Prostate gland (tissue), 2 donors: ENCODE measurements around the gene SMARCA4. TPM values are rescaled to one million over a fixed set of nuclear protein-coding genes. Genes with fewer than 3 reads are reported as not detected.

ENCODE experiments used
- DNase-seq: peaks from one replicate; pipeline ENCODE4 v3.0.0-alpha.2; 2019; ENCODE audit warnings: low spot score
- H3K27ac ChIP-seq, 2 donors: fragments of 200-600 bp; sonication (generic); 2 replicates each; pipeline ENCODE4 v1.5.1; 2017 to 2019
- H3K27me3 ChIP-seq: fragments of 200-600 bp; sonication (generic); replicated peaks from 2 replicates; pipeline ENCODE4 v1.5.1; 2019; ENCODE audit not compliant: insufficient read depth
- H3K36me3 ChIP-seq, 2 donors: fragments of 200-600 bp; sonication (generic); 1 replicate in 1 of 2; 2 replicates in 1 of 2; pipeline versions ENCODE4 v1.5.1 to v1.8.1; 2017 to 2019
- H3K4me1 ChIP-seq: fragments of 200-600 bp; sonication (generic); replicated peaks from 2 replicates; pipeline ENCODE4 v1.5.1; 2019
- H3K4me3 ChIP-seq, 2 donors: fragments of 200-600 bp; sonication (generic); 2 replicates each; pipeline ENCODE4 v1.5.1; 2017 to 2019
- H3K9me3 ChIP-seq: fragments of 200-600 bp; sonication (generic); 2 replicates; pipeline ENCODE4 v1.5.1; 2017
- POLR2A ChIP-seq: fragments of 450-650 bp; IDR thresholded peaks from one replicate; pipeline ENCODE4 v1.6.1; 2016; ENCODE audit warnings: antibody characterized with exemption, mild to moderate bottlenecking
- POLR2AphosphoS5 ChIP-seq: sonication (generic); formaldehyde crosslinking; IDR thresholded peaks from one replicate; pipeline ENCODE4 v1.6.1; 2017; ENCODE audit warnings: antibody characterized with exemption
- WGBS: methylation state at CpG from one replicate; pipeline ENCODE4 v1.1.5; 2018; 5-methylcytosine and 5-hydroxymethylcytosine counted together
- intact Hi-C: fragments of 100-400 bp; cut with DNase I; formaldehyde crosslinking; loops from one replicate; pipeline ENCODE4 v1.14.2; 2022
- total RNA-seq, 2 donors: library from RNA; depleted of rRNA; stranded (reverse); fragments of >200 nt; gene quantifications; one replicate each; pipeline ENCODE4 v1.1.0, GENCODE V29; 2016
- TF ChIP-seq, protein P1 (sequence below), 4 experiments: fragments of 200-600 bp in 2 of 4; fragments of 450-650 bp in 2 of 4; sonication (generic) in 2 of 4; IDR thresholded peaks; 1 replicate in 3 of 4; 2 replicates in 1 of 4; pipeline ENCODE4 v1.5.1; 2016 to 2019; ENCODE audit warnings: antibody characterized with exemption in 4 of 4, mild to moderate bottlenecking in 2 of 4, moderate library complexity in 2 of 4

Gene SMARCA4
- total RNA-seq, 2 donors from 2014 or later = 98.5 to 152 TPM

GRCh38 chr19:10915130-10916091 lies 45.4 kb upstream of the SMARCA4 start:
- intact Hi-C loops = no loop called here
- no peak overlapping the region for H3K27ac ChIP-seq
- H3K27me3 ChIP-seq = no peaks in the 10 kb centered on the region
- H3K36me3 ChIP-seq = peaks cover 7 to 10% of the 10 kb centered on the region in 2 donors
- 87% methylated on average over 18 of the region's 19 CpGs for WGBS
- H3K4me1 ChIP-seq = no peaks in the 10 kb centered on the region
- DNase-seq = no peak
- no peak overlapping the region for H3K4me3 ChIP-seq
- TF ChIP-seq POLR2AphosphoS5 (no peak), POLR2A (no peak)
- TF ChIP-seq, protein P1, sequence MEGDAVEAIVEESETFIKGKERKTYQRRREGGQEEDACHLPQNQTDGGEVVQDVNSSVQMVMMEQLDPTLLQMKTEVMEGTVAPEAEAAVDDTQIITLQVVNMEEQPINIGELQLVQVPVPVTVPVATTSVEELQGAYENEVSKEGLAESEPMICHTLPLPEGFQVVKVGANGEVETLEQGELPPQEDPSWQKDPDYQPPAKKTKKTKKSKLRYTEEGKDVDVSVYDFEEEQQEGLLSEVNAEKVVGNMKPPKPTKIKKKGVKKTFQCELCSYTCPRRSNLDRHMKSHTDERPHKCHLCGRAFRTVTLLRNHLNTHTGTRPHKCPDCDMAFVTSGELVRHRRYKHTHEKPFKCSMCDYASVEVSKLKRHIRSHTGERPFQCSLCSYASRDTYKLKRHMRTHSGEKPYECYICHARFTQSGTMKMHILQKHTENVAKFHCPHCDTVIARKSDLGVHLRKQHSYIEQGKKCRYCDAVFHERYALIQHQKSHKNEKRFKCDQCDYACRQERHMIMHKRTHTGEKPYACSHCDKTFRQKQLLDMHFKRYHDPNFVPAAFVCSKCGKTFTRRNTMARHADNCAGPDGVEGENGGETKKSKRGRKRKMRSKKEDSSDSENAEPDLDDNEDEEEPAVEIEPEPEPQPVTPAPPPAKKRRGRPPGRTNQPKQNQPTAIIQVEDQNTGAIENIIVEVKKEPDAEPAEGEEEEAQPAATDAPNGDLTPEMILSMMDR (IDR thresholded peaks at IDR 0.05) = no peak
- no peaks in the 10 kb centered on the region for H3K9me3 ChIP-seq

DNA sequence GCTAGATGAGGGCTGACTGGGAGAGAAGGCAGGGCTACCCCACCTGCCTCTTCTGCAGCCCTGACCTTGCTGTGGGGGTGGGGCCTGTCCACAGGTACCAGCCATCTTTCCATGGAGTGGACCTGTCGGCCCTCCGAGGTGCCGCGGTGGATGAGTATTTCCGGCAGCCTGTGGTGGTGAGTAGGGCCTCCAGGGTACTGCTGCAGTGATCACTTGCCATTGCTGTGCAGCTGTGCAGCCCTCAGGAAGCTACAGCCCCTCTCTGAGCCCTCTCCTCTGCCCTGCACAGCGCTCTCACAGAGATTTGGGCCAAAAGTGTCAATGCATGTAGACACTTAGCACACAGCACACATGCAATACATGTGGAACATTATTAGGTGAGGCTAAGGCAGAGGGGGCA lies 44.2 kb upstream of the SMARCA4 start:
- H3K36me3 ChIP-seq = peaks cover 7 to 20% of the 10 kb centered on the region in 2 donors
- no peak for DNase-seq
- no peaks in the 10 kb centered on the region for H3K4me1 ChIP-seq
- TF ChIP-seq POLR2A (no peak), POLR2AphosphoS5 (no peak)
- TF ChIP-seq, protein P1 (IDR thresholded peaks at IDR 0.05) = no peak
- no peaks in the 10 kb centered on the region for H3K9me3 ChIP-seq
- H3K4me3 ChIP-seq = no peak overlapping the region
- WGBS = 97% methylated on average over 6 of the region's 6 CpGs
- H3K27me3 ChIP-seq = no peaks in the 10 kb centered on the region
- intact Hi-C loops = no loop called here
- no peak overlapping the region for H3K27ac ChIP-seq

GRCh38 chr19:10918359-10918758 lies 42.5 kb upstream of the SMARCA4 start:
- Histone ChIP-seq H3K27me3 (no peaks in the 10 kb centered on the region), H3K4me1 (no peaks in the 10 kb centered on the region), H3K9me3 (no peaks in the 10 kb centered on the region), H3K4me3 (no peak overlapping the region), H3K27ac (no peak overlapping the region), H3K36me3 (peaks cover 6 to 17% of the 10 kb centered on the region in 2 donors)
- intact Hi-C loops = no loop called here
- TF ChIP-seq POLR2A (no peak), POLR2AphosphoS5 (no peak)
- TF ChIP-seq, protein P1 (IDR thresholded peaks at IDR 0.05) = no peak
- 90% methylated on average over 11 of the region's 11 CpGs for WGBS
- no peak for DNase-seq

DNA sequence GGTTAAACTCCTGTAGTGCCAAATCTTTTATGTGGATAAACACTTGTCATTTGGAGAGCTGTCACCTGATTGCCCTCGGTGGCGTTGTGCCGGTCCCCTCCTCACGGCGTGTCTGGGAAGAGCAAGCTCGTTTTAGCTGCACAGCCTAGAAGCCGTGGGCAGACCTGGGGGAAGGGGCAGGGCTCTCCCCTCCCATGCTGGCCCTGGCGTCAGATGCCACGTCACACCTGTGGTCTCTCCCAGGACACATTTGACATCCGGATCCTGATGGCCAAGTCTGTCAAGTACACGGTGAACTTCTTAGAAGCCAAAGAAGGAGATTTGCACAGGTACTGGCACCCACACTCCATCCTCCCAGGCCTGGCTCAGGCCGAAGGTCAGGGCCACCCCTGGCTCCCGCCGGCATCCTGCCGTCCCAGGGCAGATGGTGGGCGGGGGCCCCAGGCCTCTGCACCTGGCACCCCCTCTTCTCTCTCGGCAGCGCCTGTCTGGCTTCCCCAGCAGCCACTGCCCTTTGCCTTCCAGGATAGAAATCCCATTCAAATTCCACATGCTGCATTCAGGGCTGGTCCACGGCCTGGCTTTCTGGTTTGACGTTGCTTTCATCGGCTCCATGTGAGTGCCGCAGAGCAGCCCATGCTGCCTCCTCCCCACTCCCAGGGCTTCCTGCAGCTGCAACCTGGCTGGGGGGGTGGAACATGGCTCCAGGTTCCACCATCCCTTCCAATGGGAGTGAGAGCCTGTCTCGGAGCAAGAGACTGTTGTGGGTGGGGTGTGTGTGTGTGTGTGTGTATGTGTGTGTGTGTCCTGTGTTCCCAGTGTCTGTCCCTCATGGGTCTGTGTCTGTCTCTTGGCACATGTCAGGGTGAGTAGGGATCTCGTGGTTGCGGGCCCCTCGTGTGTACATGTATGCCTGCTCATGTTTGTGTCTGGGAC lies 41.2 kb upstream of the SMARCA4 start:
- 72% methylated on average over 26 of the region's 26 CpGs for WGBS
- Histone ChIP-seq H3K4me1 (no peaks in the 10 kb centered on the region), H3K4me3 (no peak overlapping the region), H3K36me3 (peaks cover 9 to 17% of the 10 kb centered on the region in 2 donors), H3K27ac (no peak overlapping the region), H3K9me3 (no peaks in the 10 kb centered on the region), H3K27me3 (no peaks in the 10 kb centered on the region)
- intact Hi-C loops = no loop called here
- no peak for DNase-seq
- TF ChIP-seq POLR2AphosphoS5 = no peak
- TF ChIP-seq, protein P1 (IDR thresholded peaks at IDR 0.05) = no peak
- TF ChIP-seq POLR2A = no peak
